Memory B cell (primary cell): ENCODE results near the gene ARHGAP21.
"Not testable (repeated sequence)": the region's sequence is repeated elsewhere in the genome, so short reads cannot be mapped to it uniquely, and the experiment has no call there.

Experiments used
- ATAC-seq: fragments of 150-1000 bp; cut with Tn5 transposase; 2 replicates; pipeline ENCODE4 v1.10.0; 2021; ENCODE audit warnings: low read depth, mild to moderate bottlenecking, moderate library complexity
- DNase-seq, 2 donors: peaks; one replicate each; pipeline ENCODE4 v3.0.0; 2022; ENCODE audit warnings: low spot score in 2 of 2
- H3K27ac Mint-ChIP-seq: one replicate; pipeline ENCODE4 v1.8.0; 2022; ENCODE audit warnings: mild to moderate bottlenecking, moderate library complexity, mixed read lengths
- H3K27me3 Mint-ChIP-seq: one replicate; pipeline ENCODE4 v1.8.0; 2022; ENCODE audit warnings: mixed read lengths
- H3K36me3 Mint-ChIP-seq: one replicate; pipeline ENCODE4 v1.8.0; 2022; ENCODE audit warnings: mild to moderate bottlenecking, mixed read lengths
- H3K4me1 Mint-ChIP-seq: one replicate; pipeline ENCODE4 v1.8.0; 2022; ENCODE audit warnings: mixed read lengths
- H3K4me3 Mint-ChIP-seq: one replicate; pipeline ENCODE4 v1.8.0; 2022; ENCODE audit warnings: mild to moderate bottlenecking, moderate library complexity, mixed read lengths
- H3K9me3 Mint-ChIP-seq: one replicate; pipeline ENCODE4 v1.8.0; 2022; ENCODE audit warnings: mixed read lengths

ARHGAP21 gene

GRCh38 chr10:24683554-24683953, 40.1 kb downstream of the ARHGAP21 start:
- no peaks in the 10 kb centered on the region for H3K27me3 Mint-ChIP-seq
- H3K27ac Mint-ChIP-seq, result no peak overlapping the region
- peaks cover 5% of the 10 kb centered on the region for H3K4me1 Mint-ChIP-seq
- ATAC-seq (no peak), DNase-seq (no peak)
- H3K36me3 Mint-ChIP-seq, result no peaks in the 10 kb centered on the region
- no peak overlapping the region for H3K4me3 Mint-ChIP-seq
- no peaks in the 10 kb centered on the region for H3K9me3 Mint-ChIP-seq

GRCh38 chr10:24681572-24682088, 42.1 kb downstream of the ARHGAP21 start:
- no peak for ATAC-seq
- DNase-seq, result no peak
- Mint-ChIP-seq H3K9me3 (no peaks in the 10 kb centered on the region), H3K36me3 (no peaks in the 10 kb centered on the region), H3K4me1 (no peaks in the 10 kb centered on the region), H3K27me3 (no peaks in the 10 kb centered on the region), H3K27ac (no peak overlapping the region), H3K4me3 (no peak overlapping the region)

DNA sequence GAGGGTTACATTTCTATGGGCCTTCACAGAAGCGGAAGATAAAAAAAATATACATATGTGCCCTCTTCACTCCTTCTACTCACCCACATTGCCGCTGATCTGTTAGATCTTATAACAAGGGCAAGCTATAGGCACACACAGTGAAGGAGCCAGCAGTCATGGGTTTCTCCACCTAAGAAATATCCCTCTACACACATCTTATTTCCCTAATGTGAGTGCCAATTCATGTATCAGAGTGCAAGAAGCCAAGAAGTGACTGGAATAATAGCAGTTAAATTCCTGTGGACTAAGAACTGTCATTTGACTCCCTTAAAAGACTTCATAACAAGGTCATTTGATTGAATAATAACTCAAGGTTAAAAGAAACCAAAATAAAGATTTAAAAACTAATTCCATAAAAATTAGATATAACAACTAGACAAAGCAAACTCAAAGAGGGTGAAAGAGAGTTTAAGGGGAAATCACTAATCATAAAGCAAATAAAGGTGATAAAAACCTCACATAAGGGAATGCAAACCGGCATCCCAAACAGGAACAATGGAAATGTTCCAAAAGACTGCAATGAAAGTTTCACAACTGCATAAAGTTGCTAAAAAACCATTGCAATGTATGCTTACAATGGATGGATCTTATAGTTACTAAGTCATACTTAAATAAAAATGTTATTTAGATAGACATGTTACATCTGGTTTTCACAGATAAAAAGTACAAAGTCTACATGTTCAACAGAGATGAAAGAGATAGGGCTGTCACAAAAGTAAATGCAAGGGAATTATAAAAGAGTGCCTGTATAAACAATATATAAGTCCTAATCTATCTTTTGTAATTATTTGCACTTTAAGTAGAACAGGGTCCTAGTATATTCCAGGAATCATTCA, 42.8 kb downstream of the ARHGAP21 start:
- Mint-ChIP-seq H3K4me1 (no peaks in the 10 kb centered on the region), H3K27ac (no peak overlapping the region), H3K9me3 (no peaks in the 10 kb centered on the region), H3K36me3 (no peaks in the 10 kb centered on the region), H3K27me3 (no peaks in the 10 kb centered on the region), H3K4me3 (no peak overlapping the region)
- no peak for DNase-seq
- ATAC-seq, result no peak

- Mint-ChIP-seq H3K4me3 (no peak overlapping the region), H3K36me3 (no peaks in the 10 kb centered on the region), H3K9me3 (no peaks in the 10 kb centered on the region), H3K4me1 (no peaks in the 10 kb centered on the region), H3K27me3 (no peaks in the 10 kb centered on the region), H3K27ac (no peak overlapping the region)
- DNase-seq (no peak), ATAC-seq (no peak)
Observed at GRCh38 chr10:24678757-24679156, 44.9 kb downstream of the ARHGAP21 start.

DNA sequence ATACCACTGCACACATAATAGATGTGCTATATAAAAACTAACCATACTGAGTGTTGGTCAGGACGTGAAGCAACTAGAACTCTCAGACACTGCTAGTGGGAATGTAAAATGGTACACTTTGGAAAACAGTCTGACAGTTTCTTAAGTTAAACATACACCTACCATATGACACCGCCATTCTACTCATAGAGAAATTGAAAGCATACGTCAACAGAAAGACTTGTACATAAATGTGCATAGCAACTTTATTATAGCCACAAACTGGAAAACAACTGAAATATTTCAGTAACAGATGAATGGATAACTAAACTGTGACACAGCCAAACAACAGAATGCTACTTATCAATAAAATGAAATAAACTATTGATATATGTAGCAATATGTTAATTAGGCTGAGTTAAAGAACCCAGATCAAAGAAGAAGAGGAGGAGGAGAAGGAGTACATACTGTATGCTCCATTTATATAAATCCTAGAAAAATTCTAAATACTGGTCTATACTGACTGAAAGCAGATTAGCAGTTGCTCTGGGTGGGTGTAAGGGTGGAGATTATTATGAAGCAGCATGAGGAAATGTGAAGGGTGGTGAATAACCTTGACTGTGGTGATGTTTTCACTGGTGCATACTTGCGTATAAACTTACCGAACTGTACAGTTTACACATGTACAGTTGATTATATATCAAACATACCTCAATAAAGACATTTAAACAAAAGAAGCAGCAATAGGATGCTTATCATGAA, 48.6 kb downstream of the ARHGAP21 start:
- DNase-seq (no peak), ATAC-seq (no peak)
- Mint-ChIP-seq H3K4me3 (no peak overlapping the region), H3K4me1 (peaks cover 4% of the 10 kb centered on the region), H3K36me3 (peaks cover 2% of the 10 kb centered on the region), H3K27ac (no peak overlapping the region), H3K27me3 (no peaks in the 10 kb centered on the region), H3K9me3 (no peaks in the 10 kb centered on the region)

GRCh38 chr10:24670964-24671670, 52.6 kb downstream of the ARHGAP21 start:
- Mint-ChIP-seq H3K9me3 (no peaks in the 10 kb centered on the region), H3K27me3 (no peaks in the 10 kb centered on the region), H3K36me3 (peaks cover 4% of the 10 kb centered on the region), H3K4me1 (peaks cover 4% of the 10 kb centered on the region), H3K4me3 (no peak overlapping the region), H3K27ac (peak overlapping the region; percentile 5)
- no peak for ATAC-seq
- DNase-seq, result no peak

- Mint-ChIP-seq H3K4me1 (peaks cover 4% of the 10 kb centered on the region), H3K4me3 (no peak overlapping the region), H3K9me3 (no peaks in the 10 kb centered on the region), H3K27me3 (no peaks in the 10 kb centered on the region), H3K36me3 (peaks cover 7% of the 10 kb centered on the region), H3K27ac (no peak overlapping the region)
- no peak for DNase-seq
- no peak for ATAC-seq
Observed at GRCh38 chr10:24669285-24669852, 54.3 kb downstream of the ARHGAP21 start.

DNA sequence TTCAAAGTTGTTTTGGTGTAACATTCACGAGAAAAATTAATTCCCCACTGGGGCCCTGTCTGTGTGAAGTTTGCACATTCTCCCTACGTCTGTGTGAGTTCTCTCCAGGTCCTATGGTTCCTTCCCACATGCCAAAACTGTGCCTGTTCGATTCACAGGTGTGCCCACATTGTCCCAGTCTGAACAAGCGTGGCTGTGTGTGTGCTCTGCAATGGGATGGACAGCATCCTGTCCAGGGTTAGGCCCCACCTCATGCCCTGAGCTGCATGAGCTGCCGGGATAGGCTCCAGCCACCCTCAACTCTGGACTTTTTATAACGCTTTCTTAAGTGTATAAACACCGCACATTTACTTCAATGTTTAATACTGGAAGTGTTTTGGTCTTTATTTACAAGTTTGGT, 55.4 kb downstream of the ARHGAP21 start:
- H3K4me3 Mint-ChIP-seq, result no peak overlapping the region
- no peak overlapping the region for H3K27ac Mint-ChIP-seq
- peaks cover 4% of the 10 kb centered on the region for H3K4me1 Mint-ChIP-seq
- no peaks in the 10 kb centered on the region for H3K27me3 Mint-ChIP-seq
- DNase-seq (no peak), ATAC-seq (no peak)
- H3K9me3 Mint-ChIP-seq, result no peaks in the 10 kb centered on the region
- peaks cover 7% of the 10 kb centered on the region for H3K36me3 Mint-ChIP-seq

DNA sequence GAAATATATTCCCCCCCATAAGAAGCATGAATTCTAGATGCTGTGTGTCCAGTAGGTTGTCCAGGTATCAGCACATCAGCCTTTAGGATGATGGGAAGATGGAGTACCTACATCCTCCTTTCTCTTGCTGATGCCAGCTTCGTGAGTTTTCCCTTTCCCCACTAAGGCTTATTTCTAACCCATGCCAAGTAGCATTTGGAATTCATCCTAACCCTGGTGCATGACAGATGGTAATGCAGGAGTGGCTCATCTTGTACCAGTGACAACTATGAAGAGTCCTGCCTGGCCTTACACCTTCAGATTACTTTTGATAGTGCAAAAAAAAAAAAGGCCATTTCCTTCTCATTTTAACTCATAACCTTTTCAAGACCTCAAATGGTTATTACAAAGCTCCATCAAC, 58.7 kb downstream of the ARHGAP21 start:
- H3K36me3 Mint-ChIP-seq, result peaks cover 5% of the 10 kb centered on the region
- H3K27ac Mint-ChIP-seq, result no peak overlapping the region
- DNase-seq (no peak), ATAC-seq (no peak)
- H3K4me1 Mint-ChIP-seq, result no peaks in the 10 kb centered on the region
- H3K4me3 Mint-ChIP-seq, result no peak overlapping the region
- H3K9me3 Mint-ChIP-seq, result no peaks in the 10 kb centered on the region
- no peaks in the 10 kb centered on the region for H3K27me3 Mint-ChIP-seq

GRCh38 chr10:24661376-24661775, 62.3 kb downstream of the ARHGAP21 start:
- DNase-seq (no peak), ATAC-seq (no peak)
- Mint-ChIP-seq H3K4me3 (no peak overlapping the region), H3K27ac (no peak overlapping the region), H3K36me3 (peaks cover 3% of the 10 kb centered on the region), H3K4me1 (no peaks in the 10 kb centered on the region), H3K9me3 (no peaks in the 10 kb centered on the region), H3K27me3 (no peaks in the 10 kb centered on the region)

GRCh38 chr10:24658319-24658718, 65.4 kb downstream of the ARHGAP21 start:
- H3K27me3 Mint-ChIP-seq, H3K27ac Mint-ChIP-seq, H3K36me3 Mint-ChIP-seq, ATAC-seq, H3K4me3 Mint-ChIP-seq, H3K4me1 Mint-ChIP-seq, H3K9me3 Mint-ChIP-seq, DNase-seq: not testable (repeated sequence)

DNA sequence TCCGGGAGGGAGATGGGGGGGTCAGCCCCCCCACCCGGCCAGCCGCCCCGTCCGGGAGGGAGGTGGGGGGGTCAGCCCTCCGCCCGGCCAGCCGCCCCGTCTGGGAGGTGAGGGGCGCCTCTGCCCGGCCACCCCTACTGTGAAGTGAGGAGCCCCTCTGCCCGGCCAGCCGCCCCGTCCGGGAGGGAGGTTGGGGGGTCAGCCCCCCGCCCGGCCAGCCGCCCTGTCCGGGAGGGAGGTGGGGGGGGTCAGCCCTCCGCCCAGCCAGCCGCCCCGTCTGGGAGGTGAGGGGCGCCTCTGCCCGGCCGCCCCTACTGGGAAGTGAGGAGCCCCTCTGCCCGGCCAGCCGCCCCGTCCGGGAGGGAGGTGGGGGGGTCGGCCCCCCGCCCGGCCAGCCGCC, 67.4 kb downstream of the ARHGAP21 start:
- H3K36me3 Mint-ChIP-seq, H3K27ac Mint-ChIP-seq, H3K4me1 Mint-ChIP-seq, DNase-seq, ATAC-seq, H3K27me3 Mint-ChIP-seq, H3K9me3 Mint-ChIP-seq, H3K4me3 Mint-ChIP-seq: not testable (repeated sequence)

DNA sequence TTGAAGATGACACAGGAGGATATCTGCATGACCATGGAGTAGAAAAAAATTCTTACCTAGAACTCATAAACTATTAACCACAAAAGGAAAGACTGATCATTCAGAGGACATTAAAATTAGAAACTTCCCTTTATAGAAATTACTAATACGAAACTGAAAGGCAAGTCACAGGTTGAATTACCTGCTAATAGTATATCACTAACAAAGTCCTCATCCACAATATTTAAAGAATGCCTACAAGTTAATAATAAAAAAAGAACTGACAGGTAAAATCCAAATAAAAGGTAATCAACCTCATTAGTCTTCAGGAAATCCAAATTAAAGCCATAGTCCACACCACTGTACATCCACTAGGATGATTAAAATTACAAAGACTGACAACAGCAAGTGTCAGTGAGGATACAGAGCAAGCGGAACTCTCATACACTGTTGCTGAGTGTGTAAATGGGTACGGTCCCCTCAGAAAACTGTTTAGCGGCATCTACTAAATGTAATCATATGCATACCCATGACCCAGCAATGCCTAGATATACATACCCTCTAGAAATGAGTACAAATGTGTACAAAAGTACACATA, 71.2 kb downstream of the ARHGAP21 start:
- H3K27me3 Mint-ChIP-seq, result no peaks in the 10 kb centered on the region
- ATAC-seq (peak; percentile 74), DNase-seq (no peak)
- H3K4me3 Mint-ChIP-seq, result peak overlapping the region; percentile 41
- H3K27ac Mint-ChIP-seq, result peak overlapping the region; percentile 26
- H3K9me3 Mint-ChIP-seq, result no peaks in the 10 kb centered on the region
- H3K36me3 Mint-ChIP-seq, result peaks cover 3% of the 10 kb centered on the region
- peaks cover 8% of the 10 kb centered on the region for H3K4me1 Mint-ChIP-seq
